GM18498 (cell line): Measurements from ENCODE around the gene AGR3.

ENCODE experiments used
- ATAC-seq: cut with Tn5 transposase; IDR thresholded peaks from one replicate; pipeline ENCODE4 v1.9.1; 2021; ENCODE audit warnings: mild to moderate bottlenecking, moderate library complexity; ENCODE audit not compliant: unreplicated experiment

AGR3 gene

GRCh38 chr7:16881844-16882243 lies at the start of gene AGR3:
Gene AGR3 (minus strand): TSS chr7:16881983. CDS start chr7:16878618, 3,365 bp downstream.
- ATAC-seq, result no peak

GRCh38 chr7:16930946-16931345 lies 49.2 kb upstream of the AGR3 start:
- ATAC-seq, result no peak

GRCh38 chr7:16929146-16929762 lies 47.5 kb upstream of the AGR3 start:
- peak; percentile 93 for ATAC-seq

- ATAC-seq, result no peak
Observed at GRCh38 chr7:16926861-16927260, 45.1 kb upstream of the AGR3 start.

- peak; percentile 39 for ATAC-seq
Observed at GRCh38 chr7:16926283-16926682, 44.5 kb upstream of the AGR3 start.

- no peak for ATAC-seq
Observed at GRCh38 chr7:16925609-16926008, 43.8 kb upstream of the AGR3 start.

- ATAC-seq, result peak; percentile 66
Observed at GRCh38 chr7:16923019-16923418, 41.2 kb upstream of the AGR3 start.

GRCh38 chr7:16921644-16922257 lies 40.0 kb upstream of the AGR3 start:
- no peak for ATAC-seq

- no peak for ATAC-seq
Observed at GRCh38 chr7:16921151-16921550, 39.4 kb upstream of the AGR3 start.

GRCh38 chr7:16919440-16919839 lies 37.7 kb upstream of the AGR3 start:
- no peak for ATAC-seq

GRCh38 chr7:16918288-16918895 lies 36.6 kb upstream of the AGR3 start:
- no peak for ATAC-seq

- no peak for ATAC-seq
Observed at GRCh38 chr7:16916738-16917137, 35.0 kb upstream of the AGR3 start.

- no peak for ATAC-seq
Observed at GRCh38 chr7:16916105-16916639, 34.4 kb upstream of the AGR3 start.

- no peak for ATAC-seq
Observed at GRCh38 chr7:16915405-16915804, 33.6 kb upstream of the AGR3 start.

- no peak for ATAC-seq
Observed at GRCh38 chr7:16914771-16915170, 33.0 kb upstream of the AGR3 start.

GRCh38 chr7:16913643-16914042 lies 31.9 kb upstream of the AGR3 start:
- ATAC-seq, result no peak

GRCh38 chr7:16912540-16912939 lies 30.8 kb upstream of the AGR3 start:
- no peak for ATAC-seq

GRCh38 chr7:16908561-16908960 lies 26.8 kb upstream of the AGR3 start:
- ATAC-seq, result no peak

GRCh38 chr7:16905300-16906044 lies 23.7 kb upstream of the AGR3 start:
- ATAC-seq, result no peak

- no peak for ATAC-seq
Observed at GRCh38 chr7:16904076-16904475, 22.3 kb upstream of the AGR3 start.

GRCh38 chr7:16900209-16900768 lies 18.5 kb upstream of the AGR3 start:
- no peak for ATAC-seq
